Activated naive CD4-positive, alpha-beta T cell treated with Interleukin-2 at 50 U/mL for 16 hours (primary cell): ENCODE measurements around the gene APOB.

ENCODE experiments used
- DNase-seq: peaks from one replicate; pipeline ENCODE4 v3.0.0-alpha.2; 2020

The APOB gene

GRCh38 chr2:21004181-21004572 is 39.7 kb downstream of the APOB start:
- no peak for DNase-seq

GRCh38 chr2:21003572-21004180 is 40.2 kb downstream of the APOB start:
- no peak for DNase-seq

- DNase-seq, result no peak
These were observed 41.1 kb downstream of the APOB start for GRCh38 chr2:21002814-21003192.

- no peak for DNase-seq
These were observed 41.7 kb downstream of the APOB start for GRCh38 chr2:21001988-21002813.

- no peak for DNase-seq
These were observed 42.5 kb downstream of the APOB start for GRCh38 chr2:21001225-21001946.

- DNase-seq, result no peak
These were observed 43.8 kb downstream of the APOB start for GRCh38 chr2:20999906-21000645.

- no peak for DNase-seq
These were observed 44.6 kb downstream of the APOB start for GRCh38 chr2:20998972-20999905.

GRCh38 chr2:20997953-20998722 is 45.7 kb downstream of the APOB start:
- DNase-seq, result no peak

GRCh38 chr2:20994130-20994529 is 49.7 kb downstream of the APOB start:
- DNase-seq, result no peak

- no peak for DNase-seq
These were observed 51.6 kb downstream of the APOB start for GRCh38 chr2:20992201-20992711.

GRCh38 chr2:20990442-20991430 is 53.1 kb downstream of the APOB start:
- DNase-seq, result no peak

- no peak for DNase-seq
These were observed 54.5 kb downstream of the APOB start for GRCh38 chr2:20989404-20989803.

GRCh38 chr2:20988905-20989304 is 55.0 kb downstream of the APOB start:
- no peak for DNase-seq

- no peak for DNase-seq
These were observed 57.6 kb downstream of the APOB start for GRCh38 chr2:20986024-20986939.

- no peak for DNase-seq
These were observed 58.8 kb downstream of the APOB start for GRCh38 chr2:20985062-20985461.

- no peak for DNase-seq
These were observed 59.5 kb downstream of the APOB start for GRCh38 chr2:20984408-20984807.

- DNase-seq, result no peak
These were observed 60.0 kb downstream of the APOB start for GRCh38 chr2:20983844-20984243.

GRCh38 chr2:20982861-20983260 is 61.0 kb downstream of the APOB start:
- no peak for DNase-seq
